ENCODE data around the gene PCDH8. TPM values are rescaled to one million over a fixed set of nuclear protein-coding genes. Genes with fewer than 3 reads are reported as not detected.

PCDH8 gene
- total RNA-seq, 1 donor from 2014 or later: 8.1 TPM

- TF ChIP-seq CTCF (conservative IDR thresholded peaks at IDR 0.05): no peak
Observed at GRCh38 chr13:52837850-52838249, 10.6 kb downstream of the PCDH8 start.

DNA sequence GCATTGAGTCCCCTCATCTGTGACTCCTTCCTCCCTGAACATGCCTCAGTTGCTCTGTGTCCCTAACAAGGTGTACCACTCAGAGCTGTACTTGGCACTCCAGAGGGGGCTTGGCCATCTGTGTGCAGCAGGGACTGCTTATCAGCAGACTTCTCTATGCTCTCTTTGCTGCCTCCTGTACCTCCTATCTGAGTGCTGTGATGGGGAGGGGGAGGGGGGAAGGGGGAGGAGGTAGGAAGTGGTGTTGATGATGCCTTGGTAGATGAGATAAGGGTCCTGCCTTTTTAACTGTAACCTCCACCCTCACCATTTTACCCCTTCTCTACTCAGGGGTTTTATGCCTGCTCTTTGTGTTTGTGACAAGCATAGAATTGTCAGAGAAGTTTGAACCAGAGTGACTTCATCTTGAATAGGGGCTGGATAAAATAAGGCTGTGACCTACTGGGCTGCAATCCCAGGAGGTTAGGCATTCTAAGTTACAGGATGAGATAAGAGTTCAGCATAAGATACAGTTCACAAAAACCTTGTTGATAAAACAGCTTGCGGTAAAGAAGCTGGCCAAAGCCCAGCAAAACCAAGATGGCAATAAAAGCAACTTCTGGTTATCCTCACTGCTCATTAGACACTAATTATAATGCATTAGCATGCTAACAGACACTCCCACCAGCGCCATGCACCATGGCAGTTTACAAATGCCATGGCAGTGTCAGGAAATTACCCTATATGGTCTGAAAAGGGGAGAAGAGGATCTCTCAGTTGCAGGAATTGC is 13.2 kb downstream of the PCDH8 start:
- TF ChIP-seq CTCF (conservative IDR thresholded peaks at IDR 0.05): no peak
- Mint-ChIP-seq H3K36me3 (no peaks in the 10 kb centered on the region), H3K27ac (no peak overlapping the region), H3K9me3 (no peaks in the 10 kb centered on the region), H3K27me3 (peaks cover 57% of the 10 kb centered on the region), H3K4me3 (no peak overlapping the region), H3K4me1 (ENCODE audit: unreplicated experiment) (no peaks in the 10 kb centered on the region)
- no peak for DNase-seq (ENCODE audit: extremely low spot score, unreplicated experiment)

More at GRCh38 chr13:52837850-52838249, 10.6 kb downstream of the PCDH8 start:
- Mint-ChIP-seq H3K4me3 (no peak overlapping the region), H3K27me3 (peaks cover 67% of the 10 kb centered on the region), H3K27ac (no peak overlapping the region), H3K36me3 (no peaks in the 10 kb centered on the region), H3K4me1 (ENCODE audit: unreplicated experiment) (no peaks in the 10 kb centered on the region), H3K9me3 (no peaks in the 10 kb centered on the region)
- DNase-seq (ENCODE audit: extremely low spot score, unreplicated experiment): no peak

- H3K27me3 Mint-ChIP-seq: peaks cover 43% of the 10 kb centered on the region
- no peak overlapping the region for H3K4me3 Mint-ChIP-seq
- DNase-seq (ENCODE audit: extremely low spot score, unreplicated experiment): no peak
- no peaks in the 10 kb centered on the region for H3K36me3 Mint-ChIP-seq
- H3K9me3 Mint-ChIP-seq: no peaks in the 10 kb centered on the region
- TF ChIP-seq CTCF (conservative IDR thresholded peaks at IDR 0.05): no peak
- no peaks in the 10 kb centered on the region for H3K4me1 Mint-ChIP-seq (ENCODE audit: unreplicated experiment)
- no peak overlapping the region for H3K27ac Mint-ChIP-seq
Observed at GRCh38 chr13:52833296-52833875, 15.1 kb downstream of the PCDH8 start.

- Mint-ChIP-seq H3K27ac (no peak overlapping the region), H3K27me3 (peaks cover 35% of the 10 kb centered on the region), H3K4me1 (ENCODE audit: unreplicated experiment) (no peaks in the 10 kb centered on the region), H3K9me3 (no peaks in the 10 kb centered on the region), H3K4me3 (no peak overlapping the region), H3K36me3 (no peaks in the 10 kb centered on the region)
- DNase-seq (ENCODE audit: extremely low spot score, unreplicated experiment): no peak
- TF ChIP-seq CTCF (conservative IDR thresholded peaks at IDR 0.05): no peak
Observed at GRCh38 chr13:52832313-52832712, 16.1 kb downstream of the PCDH8 start.

DNA sequence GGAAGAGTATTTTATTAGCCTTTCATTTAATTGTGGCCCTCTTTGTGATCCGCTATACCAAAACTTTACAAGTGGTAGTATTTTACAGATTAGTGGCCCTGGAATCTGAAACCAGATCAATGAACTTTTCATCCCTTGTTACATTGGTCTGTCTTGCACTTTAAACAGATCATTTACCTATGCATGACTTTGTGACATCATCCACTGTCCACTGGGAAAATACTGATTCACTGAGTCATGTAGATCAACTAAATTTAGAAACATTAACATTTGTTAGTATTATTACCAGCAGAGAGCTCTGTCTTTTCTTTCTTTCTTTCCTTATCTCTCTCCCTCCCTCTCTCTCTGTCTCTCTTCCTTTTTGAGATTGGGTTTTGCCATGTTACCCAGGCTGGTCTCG is 17.5 kb downstream of the PCDH8 start:
- no peaks in the 10 kb centered on the region for H3K4me1 Mint-ChIP-seq (ENCODE audit: unreplicated experiment)
- no peaks in the 10 kb centered on the region for H3K9me3 Mint-ChIP-seq
- no peak overlapping the region for H3K27ac Mint-ChIP-seq
- H3K27me3 Mint-ChIP-seq: peaks cover 34% of the 10 kb centered on the region
- TF ChIP-seq CTCF (conservative IDR thresholded peaks at IDR 0.05): no peak
- no peaks in the 10 kb centered on the region for H3K36me3 Mint-ChIP-seq
- no peak overlapping the region for H3K4me3 Mint-ChIP-seq
- DNase-seq (ENCODE audit: extremely low spot score, unreplicated experiment): no peak

Measured in type B pancreatic cell (in vitro differentiated cells).